Sigmoid colon (tissue), 7 donors: ENCODE results near the gene PRKN. TPM values are rescaled to one million over a fixed set of nuclear protein-coding genes. Genes with fewer than 3 reads are reported as not detected.

Experiments
- DNase-seq: peaks from one replicate; pipeline ENCODE4 v3.0.0-alpha.2; 2019
- H3K27ac ChIP-seq, 4 donors: fragments of 200-600 bp; sonication (generic); one replicate each; pipeline ENCODE4 v1.5.1; 2016 to 2019; ENCODE audit warnings: mild to moderate bottlenecking in 1 of 4
- H3K27me3 ChIP-seq, 3 donors: fragments of 200-600 bp; sonication (generic); one replicate each; pipeline ENCODE4 v1.5.1; 2019; ENCODE audit warnings: mild to moderate bottlenecking in 1 of 3
- H3K36me3 ChIP-seq, 4 donors: fragments of 200-600 bp; sonication (generic); one replicate each; pipeline ENCODE4 v1.5.1; 2016 to 2019
- H3K4me1 ChIP-seq, 4 donors: fragments of 200-600 bp; sonication (generic); one replicate each; pipeline ENCODE4 v1.5.1; 2017 to 2019
- H3K4me3 ChIP-seq, 4 donors: fragments of 200-600 bp; sonication (generic); one replicate each; pipeline ENCODE4 v1.5.1; 2017 to 2019; ENCODE audit warnings: mild to moderate bottlenecking in 2 of 4, moderate library complexity in 1 of 4
- H3K9me3 ChIP-seq, 4 donors: fragments of 200-600 bp in 3 of 4; sonication (generic) in 3 of 4; one replicate each; pipeline versions ENCODE4 v1.5.1 to v1.6.1; 2013 to 2019
- EP300 ChIP-seq, 4 donors: sonication (generic); formaldehyde crosslinking; IDR thresholded peaks; one replicate each; pipeline ENCODE4 v1.6.1; 2017; ENCODE audit warnings: antibody characterized with exemption in 4 of 4
- POLR2A ChIP-seq, 2 donors: fragments of 450-650 bp; IDR thresholded peaks; one replicate each; pipeline ENCODE4 v1.6.1; 2016; ENCODE audit warnings: antibody characterized with exemption in 2 of 2, mild to moderate bottlenecking in 2 of 2, moderate library complexity in 2 of 2
- POLR2AphosphoS5 ChIP-seq, 4 donors: sonication (generic); formaldehyde crosslinking; IDR thresholded peaks; one replicate each; pipeline ENCODE4 v1.6.1; 2017; ENCODE audit warnings: antibody characterized with exemption in 4 of 4
- WGBS, 2 donors: extraction: QIAGEN DNeasy Blood & Tissue Kit; methylation state at CpG; one replicate each; pipeline ENCODE4 v1.1.7; 2013; 5-methylcytosine and 5-hydroxymethylcytosine counted together
- intact Hi-C: fragments of 100-400 bp; cut with DNase I; formaldehyde crosslinking; loops from one replicate; pipeline ENCODE4 v1.15.1; 2023
- polyA plus RNA-seq, 3 donors: library from polyadenylated mRNA; stranded (reverse); fragments of 200-250 nt; gene quantifications; one replicate each; pipeline ENCODE4 v1.2.3, GENCODE V29; 2013
- total RNA-seq, 4 donors: library from RNA; depleted of rRNA; stranded (reverse); fragments of >200 nt; gene quantifications; one replicate each; pipeline ENCODE4 v1.1.0, GENCODE V29; 2016
- TF ChIP-seq, protein P1 (sequence below), 4 experiments: fragments of 450-650 bp in 3 of 4; fragments of 200-600 bp in 1 of 4; IDR thresholded peaks; one replicate each; pipeline ENCODE4 v1.5.1; 2016 to 2019; ENCODE audit warnings: antibody characterized with exemption in 4 of 4, mild to moderate bottlenecking in 3 of 4, moderate library complexity in 2 of 4
- donor health status: healthy with polysubstance abuse.
- donor health status: Bipolar disorder and iron deficiency.
- donor health status: healthy.

The PRKN gene
- total and polyA plus RNA-seq, 7 donors: 0.38 to 173 (median 9.7) TPM

DNA sequence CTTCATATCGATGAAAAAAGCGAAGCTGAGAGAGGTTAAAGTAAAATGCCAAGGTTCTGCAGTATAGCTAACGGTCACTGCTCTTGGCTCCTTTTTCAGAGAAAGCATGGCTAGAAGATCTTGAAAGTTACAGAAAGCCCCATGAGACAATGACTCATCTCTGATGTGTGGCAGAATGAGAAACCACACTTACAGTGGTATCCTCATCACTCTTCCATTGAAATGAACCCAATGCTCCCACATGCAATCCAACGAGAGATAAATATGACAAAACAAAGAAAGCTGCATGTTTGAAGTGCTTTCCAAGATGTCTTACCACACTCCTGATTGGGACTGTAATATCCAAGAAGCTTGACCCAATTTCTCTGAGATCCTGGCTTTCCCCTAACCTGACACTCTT is 694.9 kb downstream of the PRKN start:
- H3K27ac ChIP-seq: no peak overlapping the region
- H3K4me3 ChIP-seq: no peak overlapping the region
- DNase-seq: no peak
- H3K4me1 ChIP-seq: no peaks in the 10 kb centered on the region
- intact Hi-C loops: no loop called here
- WGBS, 2 donors: 87 to 89% methylated on average over 4 of the region's 4 CpGs
- no peaks in the 10 kb centered on the region for H3K27me3 ChIP-seq
- no peaks in the 10 kb centered on the region for H3K36me3 ChIP-seq
- TF ChIP-seq POLR2A (IDR thresholded peaks at IDR 0.05): no peak
- TF ChIP-seq POLR2AphosphoS5 (IDR thresholded peaks at IDR 0.05): no peak
- TF ChIP-seq, protein P1, sequence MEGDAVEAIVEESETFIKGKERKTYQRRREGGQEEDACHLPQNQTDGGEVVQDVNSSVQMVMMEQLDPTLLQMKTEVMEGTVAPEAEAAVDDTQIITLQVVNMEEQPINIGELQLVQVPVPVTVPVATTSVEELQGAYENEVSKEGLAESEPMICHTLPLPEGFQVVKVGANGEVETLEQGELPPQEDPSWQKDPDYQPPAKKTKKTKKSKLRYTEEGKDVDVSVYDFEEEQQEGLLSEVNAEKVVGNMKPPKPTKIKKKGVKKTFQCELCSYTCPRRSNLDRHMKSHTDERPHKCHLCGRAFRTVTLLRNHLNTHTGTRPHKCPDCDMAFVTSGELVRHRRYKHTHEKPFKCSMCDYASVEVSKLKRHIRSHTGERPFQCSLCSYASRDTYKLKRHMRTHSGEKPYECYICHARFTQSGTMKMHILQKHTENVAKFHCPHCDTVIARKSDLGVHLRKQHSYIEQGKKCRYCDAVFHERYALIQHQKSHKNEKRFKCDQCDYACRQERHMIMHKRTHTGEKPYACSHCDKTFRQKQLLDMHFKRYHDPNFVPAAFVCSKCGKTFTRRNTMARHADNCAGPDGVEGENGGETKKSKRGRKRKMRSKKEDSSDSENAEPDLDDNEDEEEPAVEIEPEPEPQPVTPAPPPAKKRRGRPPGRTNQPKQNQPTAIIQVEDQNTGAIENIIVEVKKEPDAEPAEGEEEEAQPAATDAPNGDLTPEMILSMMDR (IDR thresholded peaks at IDR 0.05): no peak
- TF ChIP-seq EP300 (IDR thresholded peaks at IDR 0.05): no peak
- H3K9me3 ChIP-seq: no peaks in the 10 kb centered on the region

DNA sequence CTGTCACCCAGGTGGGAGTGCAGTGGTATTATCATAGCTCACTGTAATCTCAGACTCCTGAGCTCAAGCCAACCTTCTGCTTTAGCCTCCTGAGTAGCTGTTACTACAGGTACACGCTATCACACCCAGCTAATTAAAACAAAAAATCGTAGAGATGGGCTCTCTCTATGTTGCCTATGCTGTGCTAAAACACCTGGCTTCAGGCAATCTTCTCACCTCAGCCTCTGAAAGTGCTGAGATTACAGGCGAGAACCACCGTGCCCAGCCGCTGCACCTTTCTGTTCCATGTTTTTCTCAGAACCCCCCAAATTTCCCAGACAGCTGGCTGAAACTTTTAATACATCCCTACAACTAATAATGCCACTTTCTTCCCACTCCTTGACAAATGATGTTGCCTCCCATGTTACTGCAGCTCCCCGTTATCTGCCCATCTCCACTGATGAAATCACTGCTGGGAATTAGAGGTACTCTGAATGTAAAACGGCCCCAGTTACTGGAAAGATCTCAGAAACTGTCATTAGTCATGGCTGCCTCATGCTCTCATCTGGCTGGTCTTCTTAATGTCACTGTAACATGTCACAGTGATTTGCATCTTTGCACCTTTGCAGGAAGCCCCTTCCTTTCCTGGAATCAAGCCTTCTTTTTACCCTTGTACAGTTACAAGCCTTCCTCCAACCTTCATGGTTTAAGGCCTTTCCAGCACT is 697.5 kb downstream of the PRKN start:
- no peaks in the 10 kb centered on the region for H3K4me1 ChIP-seq
- intact Hi-C loops: no loop called here
- no peak overlapping the region for H3K27ac ChIP-seq
- no peaks in the 10 kb centered on the region for H3K9me3 ChIP-seq
- no peaks in the 10 kb centered on the region for H3K27me3 ChIP-seq
- TF ChIP-seq, protein P1 (IDR thresholded peaks at IDR 0.05): no peak
- TF ChIP-seq POLR2AphosphoS5 (IDR thresholded peaks at IDR 0.05): no peak
- TF ChIP-seq EP300 (IDR thresholded peaks at IDR 0.05): no peak
- 81 to 82% methylated on average over 7 of the region's 7 CpGs for WGBS, 2 donors
- no peaks in the 10 kb centered on the region for H3K36me3 ChIP-seq
- H3K4me3 ChIP-seq: no peak overlapping the region
- DNase-seq: no peak

DNA sequence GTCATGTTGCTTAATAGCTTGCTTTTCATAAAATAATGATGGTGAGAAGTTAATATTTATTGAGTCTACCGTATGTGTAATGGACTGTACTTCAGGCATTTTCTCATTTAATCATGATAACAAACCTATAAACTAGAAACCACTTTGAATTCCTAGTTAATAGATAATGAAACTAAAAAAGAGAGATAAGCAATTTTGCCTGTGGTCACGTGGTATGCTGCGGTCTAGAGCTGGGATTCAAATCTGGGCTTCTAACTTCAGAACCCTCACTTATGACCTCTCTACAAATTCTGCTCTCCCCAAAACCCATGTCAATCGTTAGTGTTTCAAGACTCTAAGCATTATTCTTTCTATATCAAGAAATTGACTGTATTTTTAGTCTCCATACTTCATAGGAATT is 700.7 kb downstream of the PRKN start:
- Histone ChIP-seq H3K27me3 (no peaks in the 10 kb centered on the region), H3K4me3 (no peak overlapping the region), H3K27ac (no peak overlapping the region), H3K36me3 (no peaks in the 10 kb centered on the region), H3K9me3 (no peaks in the 10 kb centered on the region), H3K4me1 (no peaks in the 10 kb centered on the region)
- TF ChIP-seq EP300 (IDR thresholded peaks at IDR 0.05) (no peak), POLR2AphosphoS5 (IDR thresholded peaks at IDR 0.05) (no peak), POLR2A (IDR thresholded peaks at IDR 0.05) (no peak)
- TF ChIP-seq, protein P1 (IDR thresholded peaks at IDR 0.05): no peak
- DNase-seq: no peak
- intact Hi-C loops: no loop called here
- WGBS, 2 donors: 25 to 70% methylated on average over 4 of the region's 4 CpGs

DNA sequence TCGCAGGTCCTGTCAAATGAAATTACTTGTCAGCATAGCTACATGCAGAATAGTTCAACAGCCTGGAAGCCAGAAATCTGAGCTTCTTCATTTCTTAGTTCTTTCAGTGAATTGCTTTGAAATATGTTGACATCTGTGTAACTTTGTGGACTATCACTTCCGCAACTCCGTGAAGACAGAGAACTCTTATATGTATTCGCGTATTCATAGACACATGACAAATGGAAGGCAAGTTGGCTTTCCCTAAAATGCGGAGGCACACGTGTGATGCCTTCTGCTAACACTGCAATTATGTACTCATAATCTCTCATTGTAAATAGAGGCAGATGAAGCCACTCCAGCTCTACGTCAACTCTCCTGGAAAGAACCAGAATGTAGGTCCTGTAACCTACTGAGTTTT is 701.5 kb downstream of the PRKN start:
- Histone ChIP-seq H3K9me3 (no peaks in the 10 kb centered on the region), H3K4me3 (no peak overlapping the region), H3K27ac (no peak overlapping the region), H3K4me1 (no peaks in the 10 kb centered on the region), H3K27me3 (no peaks in the 10 kb centered on the region), H3K36me3 (no peaks in the 10 kb centered on the region)
- TF ChIP-seq, protein P1 (IDR thresholded peaks at IDR 0.05): no peak
- TF ChIP-seq EP300 (IDR thresholded peaks at IDR 0.05) (no peak), POLR2AphosphoS5 (IDR thresholded peaks at IDR 0.05) (no peak), POLR2A (IDR thresholded peaks at IDR 0.05) (no peak)
- intact Hi-C loops: no loop called here
- WGBS, 2 donors: 93 to 94% methylated on average over 8 of the region's 8 CpGs
- no peak for DNase-seq

GRCh38 chr6:162019349-162019748 is 708.2 kb downstream of the PRKN start:
- TF ChIP-seq, protein P1 (IDR thresholded peaks at IDR 0.05): no peak
- no peak for TF ChIP-seq EP300 (IDR thresholded peaks at IDR 0.05)
- no peak for TF ChIP-seq POLR2A (IDR thresholded peaks at IDR 0.05)
- TF ChIP-seq POLR2AphosphoS5 (IDR thresholded peaks at IDR 0.05): no peak
- DNase-seq: no peak
- no peak overlapping the region for H3K27ac ChIP-seq
- 42 to 59% methylated on average over 6 of the region's 6 CpGs for WGBS, 2 donors
- no peak overlapping the region for H3K4me3 ChIP-seq
- H3K36me3 ChIP-seq: no peaks in the 10 kb centered on the region
- no peaks in the 10 kb centered on the region for H3K9me3 ChIP-seq
- no peaks in the 10 kb centered on the region for H3K27me3 ChIP-seq
- intact Hi-C loops: no loop called here
- no peaks in the 10 kb centered on the region for H3K4me1 ChIP-seq
